ENCODE results near the gene NMUR2.
A peak's percentile ranks its signal among the peaks of the same experiment; 100 is the strongest.

NMUR2 gene

DNA sequence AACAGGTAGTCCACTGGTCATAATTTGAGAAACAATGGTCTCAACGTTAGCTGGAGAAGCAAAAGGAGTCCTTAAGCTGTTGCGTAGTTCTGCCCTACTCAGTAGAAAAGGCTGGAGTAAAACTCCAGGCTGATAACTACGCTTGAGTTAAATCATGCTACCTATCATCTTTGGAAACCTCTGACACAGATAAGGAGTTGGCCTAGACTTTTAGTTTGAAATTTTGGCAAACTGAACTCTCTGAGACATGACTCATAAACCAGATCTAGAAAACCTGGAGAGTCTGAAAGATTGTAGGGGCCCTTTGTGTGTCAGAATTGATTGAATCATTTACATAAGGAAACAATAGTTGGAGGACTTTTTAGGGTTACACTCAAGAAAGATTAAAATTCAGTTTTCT, 26.3 kb downstream of the NMUR2 start:
- no peaks in the 10 kb centered on the region for H3K4me1 ChIP-seq (ENCODE audit: control insufficient read depth, insufficient read depth, low read length)
- H3K9me3 ChIP-seq (ENCODE audit: control insufficient read depth, insufficient read depth, low read depth, low read length) = no peaks in the 10 kb centered on the region
- CTCF ChIA-PET = interaction anchor here (0.7 to 3.3 kb wide), 5 partner anchors 12 to 631 kb away, joined by 4 to 14 read pairs (median 5); no protein-coding TSS in a partner anchor
- POLR2A ChIA-PET = no interaction called here
- H3K4me3 ChIP-seq (ENCODE audit: low read depth, low read length) = no peak overlapping the region
- TF ChIP-seq ZNF501 (tag by site-specific recombination; IDR thresholded peaks at IDR 0.05) = no peak
- TF ChIP-seq ZNF37A (tag by site-specific recombination; IDR thresholded peaks at IDR 0.05) = no peak
- no peak for TF ChIP-seq ZNF514 (tag by site-specific recombination; IDR thresholded peaks at IDR 0.05)
- no peak for TF ChIP-seq ZBTB11 (tag by site-specific recombination; conservative IDR thresholded peaks at IDR 0.05; ENCODE audit: low read depth)
- TF ChIP-seq MYNN (tag by site-specific recombination; IDR thresholded peaks at IDR 0.05; ENCODE audit: borderline replicate concordance) = 0 out of 2 replicates have a peak, but pooled peaks have one; percentile 37
- TF ChIP-seq ZNF521 (tag by site-specific recombination; IDR thresholded peaks at IDR 0.05) = no peak
- TF ChIP-seq ZNF843 (tag by site-specific recombination; IDR thresholded peaks at IDR 0.05) = no peak
- TF ChIP-seq, protein P1, sequence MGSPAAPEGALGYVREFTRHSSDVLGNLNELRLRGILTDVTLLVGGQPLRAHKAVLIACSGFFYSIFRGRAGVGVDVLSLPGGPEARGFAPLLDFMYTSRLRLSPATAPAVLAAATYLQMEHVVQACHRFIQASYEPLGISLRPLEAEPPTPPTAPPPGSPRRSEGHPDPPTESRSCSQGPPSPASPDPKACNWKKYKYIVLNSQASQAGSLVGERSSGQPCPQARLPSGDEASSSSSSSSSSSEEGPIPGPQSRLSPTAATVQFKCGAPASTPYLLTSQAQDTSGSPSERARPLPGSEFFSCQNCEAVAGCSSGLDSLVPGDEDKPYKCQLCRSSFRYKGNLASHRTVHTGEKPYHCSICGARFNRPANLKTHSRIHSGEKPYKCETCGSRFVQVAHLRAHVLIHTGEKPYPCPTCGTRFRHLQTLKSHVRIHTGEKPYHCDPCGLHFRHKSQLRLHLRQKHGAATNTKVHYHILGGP (tag by site-specific recombination; IDR thresholded peaks at IDR 0.05) = no peak
- TF ChIP-seq ZNF416 (tag by site-specific recombination; IDR thresholded peaks at IDR 0.05) = no peak
- H3K36me3 ChIP-seq (ENCODE audit: control insufficient read depth in 2 of 2, insufficient read depth in 1 of 2, low read length in 2 of 2) = no peaks in the 10 kb centered on the region
- H3K27ac ChIP-seq (ENCODE audit: extremely low read depth, low read depth, low read length) = no peak overlapping the region

- Histone ChIP-seq H3K36me3 (ENCODE audit: control insufficient read depth in 2 of 2, insufficient read depth in 1 of 2, low read length in 2 of 2) (no peaks in the 10 kb centered on the region), H3K9me3 (ENCODE audit: control insufficient read depth, insufficient read depth, low read depth, low read length) (no peaks in the 10 kb centered on the region), H3K27ac (ENCODE audit: extremely low read depth, low read depth, low read length) (no peak overlapping the region), H3K4me3 (ENCODE audit: low read depth, low read length) (no peak overlapping the region), H3K4me1 (ENCODE audit: control insufficient read depth, insufficient read depth, low read length) (no peaks in the 10 kb centered on the region)
- POLR2A ChIA-PET = no interaction called here
- CTCF ChIA-PET = interaction anchor here (0.7 kb wide), 1 partner anchor 88 kb away, joined by 3 read pairs; no protein-coding TSS in a partner anchor
- TF ChIP-seq ZNF398 (tag by site-specific recombination; IDR thresholded peaks at IDR 0.05) (no peak), IKZF3 (tag by site-specific recombination; IDR thresholded peaks at IDR 0.05) (no peak), ZSCAN16 (tag by site-specific recombination; IDR thresholded peaks at IDR 0.05) (no peak), ZNF692 (tag by site-specific recombination; IDR thresholded peaks at IDR 0.05) (no peak), ZNF274 (IDR thresholded peaks at IDR 0.05; ENCODE audit: low read length) (no peak), ZNF274 (tag by site-specific recombination; IDR thresholded peaks at IDR 0.05; ENCODE audit: borderline replicate concordance) (no peak), ZBTB44 (tag by site-specific recombination; IDR thresholded peaks at IDR 0.05) (no peak), ZBTB21 (tag by site-specific recombination; IDR thresholded peaks at IDR 0.05) (no peak), TCF7L2 (IDR thresholded peaks at IDR 0.05; ENCODE audit: borderline replicate concordance, low read depth, low read length) (no peak), ZNF112 (tag by site-specific recombination; IDR thresholded peaks at IDR 0.05) (no peak), ZBTB17 (tag by site-specific recombination; IDR thresholded peaks at IDR 0.05) (no peak), ZNF239 (tag by site-specific recombination; IDR thresholded peaks at IDR 0.05) (no peak), ZNF514 (tag by site-specific recombination; IDR thresholded peaks at IDR 0.05) (no peak), ZNF654 (tag by site-specific recombination; IDR thresholded peaks at IDR 0.05; ENCODE audit: low read depth) (no peak), ZNF473 (tag by site-specific recombination; IDR thresholded peaks at IDR 0.05) (no peak), OVOL3 (tag by site-specific recombination; IDR thresholded peaks at IDR 0.05) (no peak)
- TF ChIP-seq, protein P2, sequence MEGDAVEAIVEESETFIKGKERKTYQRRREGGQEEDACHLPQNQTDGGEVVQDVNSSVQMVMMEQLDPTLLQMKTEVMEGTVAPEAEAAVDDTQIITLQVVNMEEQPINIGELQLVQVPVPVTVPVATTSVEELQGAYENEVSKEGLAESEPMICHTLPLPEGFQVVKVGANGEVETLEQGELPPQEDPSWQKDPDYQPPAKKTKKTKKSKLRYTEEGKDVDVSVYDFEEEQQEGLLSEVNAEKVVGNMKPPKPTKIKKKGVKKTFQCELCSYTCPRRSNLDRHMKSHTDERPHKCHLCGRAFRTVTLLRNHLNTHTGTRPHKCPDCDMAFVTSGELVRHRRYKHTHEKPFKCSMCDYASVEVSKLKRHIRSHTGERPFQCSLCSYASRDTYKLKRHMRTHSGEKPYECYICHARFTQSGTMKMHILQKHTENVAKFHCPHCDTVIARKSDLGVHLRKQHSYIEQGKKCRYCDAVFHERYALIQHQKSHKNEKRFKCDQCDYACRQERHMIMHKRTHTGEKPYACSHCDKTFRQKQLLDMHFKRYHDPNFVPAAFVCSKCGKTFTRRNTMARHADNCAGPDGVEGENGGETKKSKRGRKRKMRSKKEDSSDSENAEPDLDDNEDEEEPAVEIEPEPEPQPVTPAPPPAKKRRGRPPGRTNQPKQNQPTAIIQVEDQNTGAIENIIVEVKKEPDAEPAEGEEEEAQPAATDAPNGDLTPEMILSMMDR (tag by site-specific recombination; IDR thresholded peaks at IDR 0.05) = no peak
These were observed 28.2 kb downstream of the NMUR2 start for GRCh38 chr5:152376886-152377285.
